Stimulated activated CD8-positive, alpha-beta memory T cell treated with anti-CD3 and anti-CD28 coated beads, Interleukin-7, amount 100 ng/mL, for 1 hour (primary cell): ENCODE measurements around the gene KRTAP22-2.

Source experiments
- DNase-seq, 2 donors: peaks; one replicate each; pipeline ENCODE4 v3.0.0-alpha.2; 2020; ENCODE audit warnings: low read depth in 2 of 2

KRTAP22-2 gene

DNA sequence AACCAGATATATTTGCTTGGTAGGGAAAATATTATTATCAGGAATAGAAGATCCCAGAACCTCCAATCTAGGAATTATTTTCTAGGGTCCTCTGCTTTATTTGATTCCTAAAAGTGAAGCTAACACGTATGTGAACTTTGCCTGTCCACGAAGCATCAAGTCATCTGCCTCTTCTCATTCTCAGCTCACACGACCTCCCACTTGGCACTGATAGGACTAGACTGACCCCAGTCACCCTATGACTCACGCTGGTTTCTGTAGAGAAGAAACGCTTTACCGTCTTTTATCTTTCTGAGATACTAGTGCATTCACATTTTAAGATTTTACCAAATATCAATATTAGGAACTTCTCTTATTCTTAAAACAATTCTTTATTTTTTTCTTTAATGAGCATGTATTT is 27.1 kb downstream of the KRTAP22-2 start:
- DNase-seq, result no peak

DNA sequence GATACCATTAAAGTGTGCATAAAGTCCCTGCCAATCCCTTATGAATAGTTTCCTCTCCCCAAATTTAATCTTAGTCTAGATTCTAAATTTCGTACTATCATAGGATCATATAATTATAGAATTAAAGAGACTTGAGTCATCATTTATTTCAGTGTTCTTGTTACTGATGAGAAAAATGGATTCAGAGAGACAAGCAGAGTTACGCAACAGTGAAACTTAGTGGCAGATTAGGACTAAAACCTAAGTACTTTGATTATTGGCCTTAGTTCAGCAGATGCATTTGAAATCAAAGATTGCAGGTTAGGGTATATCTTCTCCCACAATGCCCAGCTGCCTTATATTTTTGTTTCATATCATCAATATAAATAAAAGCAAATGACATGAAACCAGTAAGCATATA is 28.2 kb downstream of the KRTAP22-2 start:
- no peak for DNase-seq

DNA sequence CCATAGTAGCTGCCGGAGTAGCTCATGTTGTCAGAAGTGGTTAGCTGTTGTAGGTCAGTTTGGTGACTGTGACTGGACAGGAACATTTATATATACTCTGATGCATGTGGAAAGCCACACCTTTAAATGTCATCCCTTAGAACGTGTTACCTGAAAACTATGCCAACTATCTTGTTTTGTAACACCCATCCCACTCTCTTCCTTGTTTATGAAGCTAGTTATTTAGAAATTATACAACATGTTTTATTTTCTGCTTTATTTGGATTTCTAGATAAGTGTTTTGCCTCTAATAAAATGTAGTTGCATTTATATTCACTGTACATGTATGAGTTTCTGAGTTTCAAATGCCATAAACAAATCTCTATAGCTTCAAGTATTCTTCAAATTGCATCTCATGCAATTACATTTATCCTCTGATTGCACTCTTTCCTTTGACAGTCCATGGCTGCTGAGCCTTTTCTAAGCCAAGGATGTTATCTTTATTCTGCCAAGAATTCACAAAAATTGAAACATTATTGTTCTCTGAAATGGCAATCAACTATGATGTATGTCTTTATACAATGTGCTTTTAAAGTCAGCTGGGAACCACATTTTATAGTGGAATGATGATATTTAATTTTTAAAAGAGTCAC is 28.8 kb downstream of the KRTAP22-2 start, which contains the start of gene KRTAP19-7:
KRTAP19-7 (minus strand) TSS at position 51 of the 632 bp plus-strand sequence; CDS start at position 26, 25 bp downstream.
- no peak for DNase-seq

DNA sequence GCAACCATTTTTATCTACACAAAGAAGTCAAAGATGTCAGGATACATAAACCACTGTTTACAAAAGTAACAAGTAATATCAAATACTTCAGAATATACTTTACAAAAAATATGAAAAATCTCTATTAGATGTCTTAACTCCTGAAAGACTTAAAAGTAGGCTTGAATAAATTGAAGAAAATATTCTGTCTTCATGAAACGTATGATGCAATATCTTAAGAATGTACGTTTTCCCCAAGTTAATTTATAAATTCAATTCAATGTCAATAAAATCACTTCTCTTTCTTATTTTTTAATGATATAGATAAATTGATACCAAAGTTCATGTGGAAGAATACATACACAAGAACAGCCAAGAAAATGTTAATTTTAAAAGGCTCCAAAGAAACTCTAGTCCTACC is 35.1 kb downstream of the KRTAP22-2 start:
- no peak for DNase-seq

DNA sequence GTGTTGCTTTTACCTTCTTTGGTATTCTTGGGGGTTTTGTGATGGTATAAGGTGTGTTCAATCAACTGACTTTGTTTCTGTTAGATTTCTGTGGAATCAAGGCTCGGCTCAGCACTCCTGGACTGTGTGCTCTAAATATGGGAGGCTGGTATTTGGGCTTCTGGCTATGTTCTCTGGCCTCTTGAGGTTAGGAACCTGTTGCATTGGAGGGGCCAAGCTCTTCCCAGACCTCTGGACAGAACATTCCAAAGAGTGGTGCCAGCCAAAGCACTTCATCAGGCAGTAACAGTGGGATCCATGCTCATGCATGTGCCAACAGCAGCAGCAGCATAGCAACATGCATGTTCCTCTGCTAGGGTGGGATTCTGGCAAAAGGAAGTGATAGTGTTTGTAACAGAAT is 37.4 kb downstream of the KRTAP22-2 start:
- no peak for DNase-seq

DNA sequence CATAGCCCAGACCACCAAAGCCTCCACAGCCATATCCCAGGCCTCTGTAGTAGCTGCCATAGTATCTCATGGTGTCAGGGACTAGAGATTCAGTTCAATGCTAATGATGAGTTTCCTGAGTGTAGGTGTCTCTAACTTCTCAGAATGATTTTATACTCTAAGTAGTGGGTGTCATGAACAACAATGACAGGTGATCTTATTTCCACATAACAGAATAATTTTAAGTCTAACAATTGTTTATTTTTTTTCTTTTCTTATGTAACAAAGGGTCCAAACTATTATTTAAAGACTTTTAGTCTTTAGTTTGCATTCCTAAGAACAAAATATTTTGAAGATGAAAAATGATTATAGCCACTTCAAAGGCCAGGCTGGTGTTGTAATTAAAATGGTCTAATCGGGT is 48.4 kb downstream of the KRTAP22-2 start, which contains the start of gene KRTAP19-6:
KRTAP19-6 (minus strand) TSS at position 101 of the 400 bp plus-strand sequence; CDS start at position 70, 31 bp downstream.
- no peak for DNase-seq
